SHP77 treated with DMSO at 0.1 percent for 48 hours (cell line): ENCODE data around the gene KRTCAP2.
A peak's percentile ranks its signal among the peaks of the same experiment; 100 is the strongest.
"Not testable (repeated sequence)": the region's sequence is repeated elsewhere in the genome, so short reads cannot be mapped to it uniquely, and the experiment has no call there.

ENCODE experiments used
- DNase-seq: peaks from one replicate; lab custom pipeline; 2025; lab: John Stamatoyannopoulos, UW

The KRTCAP2 gene

GRCh38 chr1:155168456-155169210 is 4.5 kb downstream of the KRTCAP2 start:
- DNase-seq = no peak

DNA sequence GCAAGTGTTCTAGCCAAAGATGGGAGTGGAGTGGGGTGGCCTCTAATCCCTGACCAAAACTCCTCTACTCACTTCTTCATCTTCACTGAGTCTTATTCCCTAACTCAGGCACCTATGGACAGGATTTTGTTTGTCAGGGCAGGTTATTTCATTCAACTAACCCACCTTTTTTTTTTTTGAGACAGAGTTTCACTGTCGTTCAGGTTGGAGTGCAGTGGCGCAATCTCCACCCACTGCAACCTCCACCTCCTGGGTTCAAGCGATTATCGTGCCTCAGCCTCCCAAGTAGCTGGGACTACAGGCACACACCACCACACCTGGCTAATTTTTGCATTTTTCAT is 5.0 kb downstream of the KRTCAP2 start:
- not testable (repeated sequence) for DNase-seq

- peak; percentile 93 for DNase-seq
These were observed 5.7 kb downstream of the KRTCAP2 start for GRCh38 chr1:155167166-155168104.

GRCh38 chr1:155166471-155167165 is 6.5 kb downstream of the KRTCAP2 start:
- DNase-seq = peak; percentile 66

DNA sequence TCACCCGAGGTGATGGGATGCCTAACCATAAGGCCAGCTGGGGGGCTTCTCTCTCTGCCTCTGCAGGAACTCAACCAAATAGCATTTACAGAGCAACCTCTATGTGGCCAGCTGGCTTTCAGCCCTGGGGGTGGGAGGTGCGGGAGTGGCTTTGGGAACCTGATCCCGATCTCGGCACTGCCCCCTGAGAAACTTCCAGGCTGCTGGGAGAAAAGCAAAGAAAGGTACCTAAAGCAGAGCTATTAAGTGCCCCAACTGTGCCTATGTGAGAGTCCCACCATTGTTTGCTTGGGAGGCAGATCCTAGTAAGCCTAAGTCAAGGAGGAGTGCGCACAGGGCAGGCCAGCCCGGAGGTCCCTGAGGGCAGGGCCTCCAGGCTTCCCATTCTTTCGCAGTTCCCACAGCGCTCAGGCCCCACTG is 7.0 kb downstream of the KRTCAP2 start:
- no peak for DNase-seq

GRCh38 chr1:155164625-155165024 is 8.5 kb downstream of the KRTCAP2 start:
- DNase-seq = not testable (repeated sequence)

GRCh38 chr1:155163785-155164184 is 9.3 kb downstream of the KRTCAP2 start:
- DNase-seq = not testable (repeated sequence)

- not testable (repeated sequence) for DNase-seq
These were observed 10.5 kb downstream of the KRTCAP2 start for GRCh38 chr1:155162631-155163030.

- no peak for DNase-seq
These were observed 13.0 kb downstream of the KRTCAP2 start for GRCh38 chr1:155160128-155160527.

- no peak for DNase-seq
These were observed 14.1 kb downstream of the KRTCAP2 start for GRCh38 chr1:155158991-155159390.

DNA sequence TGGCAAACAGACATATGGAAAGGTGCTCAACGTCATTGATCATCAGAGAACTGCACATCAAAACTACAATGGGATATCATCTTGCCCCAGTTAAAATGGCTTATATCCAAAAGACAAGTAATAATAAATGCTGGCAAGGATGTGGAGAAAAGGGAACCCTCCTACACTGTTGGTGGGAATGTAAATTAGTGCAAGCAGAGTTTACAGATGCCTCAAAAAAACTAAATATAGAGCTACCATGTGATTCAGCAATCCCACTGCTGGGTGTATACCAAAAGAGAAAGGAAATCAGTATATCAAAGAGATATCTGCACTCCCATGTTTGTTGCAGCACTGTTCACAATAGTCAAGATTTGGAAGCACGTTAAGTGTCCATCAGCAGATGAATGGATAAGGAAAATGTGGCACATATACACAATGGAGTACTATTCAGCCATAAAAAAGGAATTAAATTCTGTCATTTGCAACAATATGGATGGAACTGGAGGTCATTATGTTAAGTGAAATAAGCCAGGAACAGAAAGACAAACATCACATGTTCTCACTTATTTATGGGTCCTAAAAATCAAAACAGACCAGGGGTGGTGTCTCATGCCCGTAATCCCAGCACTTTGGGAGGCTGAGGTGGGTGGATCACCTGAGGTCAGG is 17.0 kb downstream of the KRTCAP2 start:
- DNase-seq = not testable (repeated sequence)

GRCh38 chr1:155145491-155145890 is 27.6 kb downstream of the KRTCAP2 start:
- no peak for DNase-seq

- no peak for DNase-seq
These were observed 31.4 kb downstream of the KRTCAP2 start for GRCh38 chr1:155141749-155142148.

- DNase-seq = no peak
These were observed 32.5 kb downstream of the KRTCAP2 start for GRCh38 chr1:155140630-155140953.

GRCh38 chr1:155139895-155140629 is 33.0 kb downstream of the KRTCAP2 start, which contains the start of gene DPM3:
Gene DPM3 (minus strand): TSS chr1:155140531. CDS start chr1:155140240, 291 bp downstream.
- peak; percentile 71 for DNase-seq

- no peak for DNase-seq
These were observed 35.8 kb downstream of the KRTCAP2 start for GRCh38 chr1:155137154-155137949.

GRCh38 chr1:155136748-155137147 is 36.4 kb downstream of the KRTCAP2 start:
- peak; percentile 23 for DNase-seq

GRCh38 chr1:155135415-155136028 is 37.6 kb downstream of the KRTCAP2 start, which contains the start of gene SLC50A1:
Gene SLC50A1 (plus strand): TSS chr1:155135852. CDS start chr1:155135912, 60 bp downstream.
- DNase-seq = peak; percentile 93

- DNase-seq = peak; percentile 62
These were observed 38.2 kb downstream of the KRTCAP2 start for GRCh38 chr1:155134880-155135414.
